Endodermal cell (in vitro differentiated cells): ENCODE measurements around the gene LRFN2. TPM values are rescaled to one million over a fixed set of nuclear protein-coding genes. Genes with fewer than 3 reads are reported as not detected.

Source experiments
- DNase-seq: peaks from one replicate; pipeline ENCODE4 v3.0.0-alpha.2; 2017
- H3K27ac ChIP-seq: 2 replicates; pipeline ENCODE4 v1.5.1; 2013; ENCODE audit warnings: mild to moderate bottlenecking, low read depth, low read length, moderate library complexity
- H3K27me3 ChIP-seq: 2 replicates; pipeline ENCODE4 v1.6.1; 2013; ENCODE audit warnings: mild to moderate bottlenecking, low read length, moderate library complexity; ENCODE audit not compliant: insufficient read depth, control insufficient read depth, poor library complexity, severe bottlenecking
- H3K36me3 ChIP-seq: 2 replicates; pipeline ENCODE4 v1.7.0; 2013; ENCODE audit warnings: mild to moderate bottlenecking, low read length, moderate library complexity; ENCODE audit not compliant: control insufficient read depth, insufficient read depth
- H3K4me1 ChIP-seq: one replicate; pipeline ENCODE4 v1.7.0; 2013; ENCODE audit warnings: low read length; ENCODE audit not compliant: control insufficient read depth, insufficient read depth
- H3K4me3 ChIP-seq: 2 replicates; pipeline ENCODE4 v1.5.1; 2013; ENCODE audit warnings: mild to moderate bottlenecking, low read length, moderate library complexity
- H3K9ac ChIP-seq: 2 replicates; pipeline ENCODE4 v1.6.1; 2013; ENCODE audit warnings: mild to moderate bottlenecking, low read length, moderate library complexity; ENCODE audit not compliant: poor library complexity, severe bottlenecking; ENCODE audit errors: extremely low read depth
- H3K9me3 ChIP-seq: 2 replicates; pipeline ENCODE4 v1.6.1; 2013; ENCODE audit warnings: mild to moderate bottlenecking, low read length, moderate library complexity; ENCODE audit not compliant: control insufficient read depth
- H3K27ac Mint-ChIP-seq: 2 replicates; pipeline ENCODE4 v1.8.0; 2020; ENCODE audit warnings: mixed read lengths
- H3K27me3 Mint-ChIP-seq: 2 replicates; pipeline ENCODE4 v1.8.0; 2021; ENCODE audit warnings: mild to moderate bottlenecking, mixed read lengths; ENCODE audit not compliant: insufficient read depth
- H3K36me3 Mint-ChIP-seq: 2 replicates; pipeline ENCODE4 v1.8.0; 2020; ENCODE audit warnings: low read depth, mixed read lengths
- H3K4me1 Mint-ChIP-seq: 2 replicates; pipeline ENCODE4 v1.8.0; 2020; ENCODE audit warnings: mixed read lengths
- H3K4me3 Mint-ChIP-seq: 2 replicates; pipeline ENCODE4 v1.8.0; 2020; ENCODE audit warnings: mild to moderate bottlenecking, moderate library complexity, mixed read lengths
- H3K9me3 Mint-ChIP-seq: 2 replicates; pipeline ENCODE4 v1.8.0; 2020; ENCODE audit warnings: mild to moderate bottlenecking, mixed read lengths
- CTCF ChIP-seq: fragments of 200-600 bp; sonication (generic); conservative IDR thresholded peaks from 2 replicates; pipeline ENCODE4 v1.5.0; 2021; ENCODE audit warnings: antibody characterized with exemption, mild to moderate bottlenecking
- WGBS, 2 experiments: methylation state at CpG; one replicate each; pipeline versions ENCODE4 v1.1.5 to v1.1.7; 2013; ENCODE audit warnings: missing lambda C conversion rate in 2 of 2, mixed read lengths in 1 of 2; ENCODE audit not compliant: insufficient coverage in 1 of 2, insufficient read length in 1 of 2; 5-methylcytosine and 5-hydroxymethylcytosine counted together
- total RNA-seq, 2 donors: library from RNA; stranded (reverse); fragmentation: NEBNext Ultra II Directional in 1 of 2; extraction: Animal tissue kit (Norgen Biotek cat#: 25700) in 1 of 2; gene quantifications; 2 replicates in 1 of 2; 3 replicates in 1 of 2; pipeline ENCODE4 v1.2.1, GENCODE V29; 2021

LRFN2 gene
- total RNA-seq, 2 donors from 2014 or later = 0.15 TPM; not detected in 1

GRCh38 chr6:40411881-40412280 lies 175.3 kb downstream of the LRFN2 start:
- TF ChIP-seq CTCF = no peak
- no peaks in the 10 kb centered on the region for H3K9me3 ChIP-seq
- no peak for DNase-seq
- Mint-ChIP-seq H3K27me3 (peaks cover 2% of the 10 kb centered on the region), H3K4me1 (peaks cover 4% of the 10 kb centered on the region), H3K4me3 (no peak overlapping the region), H3K9me3 (no peaks in the 10 kb centered on the region), H3K27ac (no peak overlapping the region), H3K36me3 (no peaks in the 10 kb centered on the region)
- 80 to 82% methylated on average over 5 to 6 of the region's 6 CpGs for WGBS, 2 experiments
- H3K36me3 ChIP-seq = no peaks in the 10 kb centered on the region
- no peaks in the 10 kb centered on the region for H3K4me1 ChIP-seq
- no peak overlapping the region for H3K4me3 ChIP-seq
- no peaks in the 10 kb centered on the region for H3K27me3 ChIP-seq
- H3K9ac ChIP-seq = no peak overlapping the region
- no peak overlapping the region for H3K27ac ChIP-seq

- WGBS, 2 experiments = 86% methylated on average over 1 of the region's 1 CpG; no CpG with 5 or more reads in 1 of the 2 experiments
- Mint-ChIP-seq H3K4me3 (no peak overlapping the region), H3K4me1 (peaks cover 4% of the 10 kb centered on the region), H3K9me3 (no peaks in the 10 kb centered on the region), H3K27ac (no peak overlapping the region), H3K36me3 (no peaks in the 10 kb centered on the region), H3K27me3 (no peaks in the 10 kb centered on the region)
- H3K36me3 ChIP-seq = no peaks in the 10 kb centered on the region
- no peak overlapping the region for H3K4me3 ChIP-seq
- DNase-seq = no peak
- no peaks in the 10 kb centered on the region for H3K27me3 ChIP-seq
- H3K27ac ChIP-seq = no peak overlapping the region
- TF ChIP-seq CTCF = no peak
- H3K9ac ChIP-seq = no peak overlapping the region
- H3K4me1 ChIP-seq = no peaks in the 10 kb centered on the region
- no peaks in the 10 kb centered on the region for H3K9me3 ChIP-seq
Observed at GRCh38 chr6:40410821-40411220, 176.3 kb downstream of the LRFN2 start.

GRCh38 chr6:40409716-40410397 lies 177.3 kb downstream of the LRFN2 start:
- Mint-ChIP-seq H3K4me3 (no peak overlapping the region), H3K27me3 (no peaks in the 10 kb centered on the region), H3K4me1 (peaks cover 4% of the 10 kb centered on the region), H3K9me3 (no peaks in the 10 kb centered on the region), H3K36me3 (no peaks in the 10 kb centered on the region), H3K27ac (no peak overlapping the region)
- Histone ChIP-seq H3K9me3 (no peaks in the 10 kb centered on the region), H3K9ac (no peak overlapping the region), H3K4me1 (no peaks in the 10 kb centered on the region), H3K4me3 (no peak overlapping the region), H3K36me3 (no peaks in the 10 kb centered on the region), H3K27me3 (no peaks in the 10 kb centered on the region), H3K27ac (no peak overlapping the region)
- 38 to 67% methylated on average over 2 to 9 of the region's 9 CpGs for WGBS, 2 experiments
- TF ChIP-seq CTCF = no peak
- no peak for DNase-seq
